Cardiac fibroblast (primary cell): ENCODE measurements around the gene LIN7B.

Experiments
- DNase-seq, 2 donors: peaks; one replicate each; pipeline versions ENCODE4 v3.0.0 to v3.0.0-alpha.2; 2010; ENCODE audit warnings: low read depth in 2 of 2
- H3K4me3 ChIP-seq, 2 donors: replicated peaks in 1 of 2; 1 replicate in 1 of 2; 2 replicates in 1 of 2; pipeline ENCODE4 v1.5.1; 2011; ENCODE audit warnings: low read depth in 2 of 2, low read length in 2 of 2, mild to moderate bottlenecking in 2 of 2, moderate library complexity in 1 of 2
- TF ChIP-seq, protein P1 (sequence below): IDR thresholded peaks from one replicate; pipeline ENCODE4 v1.5.1; 2011; ENCODE audit warnings: low read depth, mild to moderate bottlenecking, low read length, inconsistent platforms

LIN7B gene, protein sequence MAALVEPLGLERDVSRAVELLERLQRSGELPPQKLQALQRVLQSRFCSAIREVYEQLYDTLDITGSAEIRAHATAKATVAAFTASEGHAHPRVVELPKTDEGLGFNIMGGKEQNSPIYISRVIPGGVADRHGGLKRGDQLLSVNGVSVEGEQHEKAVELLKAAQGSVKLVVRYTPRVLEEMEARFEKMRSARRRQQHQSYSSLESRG

DNA sequence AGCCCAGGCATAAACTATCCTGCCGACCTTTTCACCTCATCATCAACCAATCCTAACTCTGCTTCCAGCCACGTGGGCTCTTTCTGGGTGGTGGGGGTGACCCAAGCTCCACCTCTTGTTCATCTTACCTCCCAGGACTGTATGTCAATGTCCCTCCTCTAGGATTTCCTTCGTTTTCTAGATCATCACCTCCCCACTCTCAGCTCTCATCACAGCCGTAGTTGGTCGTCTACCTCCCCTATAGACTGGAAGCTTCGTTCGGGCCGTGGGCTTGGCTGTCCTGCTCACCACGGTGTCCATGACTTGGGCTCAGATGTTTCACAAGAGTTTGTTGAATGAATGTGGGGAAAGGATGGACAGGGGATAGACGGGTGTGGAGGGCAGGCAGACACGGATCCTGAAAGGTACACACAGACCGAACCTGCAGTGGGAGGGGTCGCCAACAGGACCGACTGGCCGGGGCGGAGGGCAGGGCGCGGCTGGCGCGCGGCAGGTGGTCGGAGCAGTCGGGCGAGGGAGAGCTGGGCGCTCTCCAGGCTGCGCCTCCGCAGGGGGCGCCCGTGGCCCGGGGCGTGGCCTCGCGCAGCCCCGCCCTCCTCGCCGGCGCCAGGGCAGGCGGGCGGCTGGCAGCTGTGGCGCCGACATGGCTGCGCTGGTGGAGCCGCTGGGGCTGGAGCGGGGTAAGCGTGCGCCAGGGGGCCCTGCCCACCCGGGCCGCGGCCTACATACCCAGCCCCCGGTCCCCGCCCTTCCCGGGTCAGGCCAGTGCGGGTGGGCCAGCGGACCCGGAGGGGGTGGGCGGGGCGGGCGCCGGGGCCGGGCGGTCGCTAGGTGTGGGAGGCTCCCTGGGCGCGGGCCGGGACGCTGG lies at the start of gene LIN7B:
Gene LIN7B (plus strand): TSS at position 609 of the 868 bp plus-strand sequence. CDS start 35 bp downstream, at position 644.
- TF ChIP-seq, protein P1, sequence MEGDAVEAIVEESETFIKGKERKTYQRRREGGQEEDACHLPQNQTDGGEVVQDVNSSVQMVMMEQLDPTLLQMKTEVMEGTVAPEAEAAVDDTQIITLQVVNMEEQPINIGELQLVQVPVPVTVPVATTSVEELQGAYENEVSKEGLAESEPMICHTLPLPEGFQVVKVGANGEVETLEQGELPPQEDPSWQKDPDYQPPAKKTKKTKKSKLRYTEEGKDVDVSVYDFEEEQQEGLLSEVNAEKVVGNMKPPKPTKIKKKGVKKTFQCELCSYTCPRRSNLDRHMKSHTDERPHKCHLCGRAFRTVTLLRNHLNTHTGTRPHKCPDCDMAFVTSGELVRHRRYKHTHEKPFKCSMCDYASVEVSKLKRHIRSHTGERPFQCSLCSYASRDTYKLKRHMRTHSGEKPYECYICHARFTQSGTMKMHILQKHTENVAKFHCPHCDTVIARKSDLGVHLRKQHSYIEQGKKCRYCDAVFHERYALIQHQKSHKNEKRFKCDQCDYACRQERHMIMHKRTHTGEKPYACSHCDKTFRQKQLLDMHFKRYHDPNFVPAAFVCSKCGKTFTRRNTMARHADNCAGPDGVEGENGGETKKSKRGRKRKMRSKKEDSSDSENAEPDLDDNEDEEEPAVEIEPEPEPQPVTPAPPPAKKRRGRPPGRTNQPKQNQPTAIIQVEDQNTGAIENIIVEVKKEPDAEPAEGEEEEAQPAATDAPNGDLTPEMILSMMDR = no peak
- DNase-seq = peak; percentile 51 to 72
- peak within 1 kb of the TSS; percentile 73 to 75 for H3K4me3 ChIP-seq

DNA sequence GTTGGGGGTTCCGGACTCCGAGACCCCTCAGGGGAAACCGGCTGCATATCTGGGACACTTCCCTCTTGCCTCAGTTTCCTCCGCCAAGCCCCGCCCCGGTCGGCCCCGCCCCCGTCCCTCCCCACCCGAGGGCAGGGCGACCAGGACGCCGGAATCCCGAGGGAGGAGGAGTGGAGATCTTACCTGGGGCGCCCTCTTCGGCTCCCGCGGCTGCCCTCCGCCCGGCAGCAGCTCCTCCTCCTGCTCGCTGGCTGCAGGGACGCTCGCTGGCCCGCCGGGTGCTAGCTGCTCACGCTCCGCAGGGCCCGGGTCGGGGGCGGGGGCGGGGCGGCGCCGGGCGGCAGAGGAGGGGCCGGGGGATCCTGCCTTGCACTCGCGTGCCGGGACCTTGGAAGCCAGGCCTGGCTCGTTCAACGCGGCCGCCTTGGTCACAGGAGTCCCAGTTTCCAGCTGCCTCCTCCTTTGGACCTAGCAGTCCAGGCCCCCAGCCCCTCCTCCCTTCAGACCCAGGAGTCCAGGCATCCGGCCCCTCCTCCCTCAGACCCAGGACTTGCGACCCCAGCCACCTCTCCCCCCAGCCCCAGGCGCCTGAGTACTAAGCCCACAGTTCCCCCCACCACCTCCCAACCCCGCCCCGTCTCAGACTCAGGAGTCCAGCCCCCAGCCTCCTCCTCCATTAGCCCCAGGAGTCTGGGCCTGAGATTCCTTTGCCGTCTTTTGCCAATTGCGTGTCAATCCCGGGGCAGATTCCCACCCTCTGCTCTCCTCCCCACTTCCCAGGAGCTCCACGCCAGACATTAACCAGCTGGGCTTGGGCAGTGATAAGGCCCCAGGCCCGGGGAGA lies 49.2 kb upstream of the LIN7B start, which contains the start of gene NTF4:
Gene NTF4 (minus strand): TSS at position 51 of the 844 bp plus-strand sequence. CDS start 2,821 bp downstream, outside the sequence.
- TF ChIP-seq, protein P1 = no peak
- DNase-seq = peak in 1 of 2 donors; percentile 28
- peak within 1 kb of the TSS in 1 of 2 donors; percentile 15 for H3K4me3 ChIP-seq

DNA sequence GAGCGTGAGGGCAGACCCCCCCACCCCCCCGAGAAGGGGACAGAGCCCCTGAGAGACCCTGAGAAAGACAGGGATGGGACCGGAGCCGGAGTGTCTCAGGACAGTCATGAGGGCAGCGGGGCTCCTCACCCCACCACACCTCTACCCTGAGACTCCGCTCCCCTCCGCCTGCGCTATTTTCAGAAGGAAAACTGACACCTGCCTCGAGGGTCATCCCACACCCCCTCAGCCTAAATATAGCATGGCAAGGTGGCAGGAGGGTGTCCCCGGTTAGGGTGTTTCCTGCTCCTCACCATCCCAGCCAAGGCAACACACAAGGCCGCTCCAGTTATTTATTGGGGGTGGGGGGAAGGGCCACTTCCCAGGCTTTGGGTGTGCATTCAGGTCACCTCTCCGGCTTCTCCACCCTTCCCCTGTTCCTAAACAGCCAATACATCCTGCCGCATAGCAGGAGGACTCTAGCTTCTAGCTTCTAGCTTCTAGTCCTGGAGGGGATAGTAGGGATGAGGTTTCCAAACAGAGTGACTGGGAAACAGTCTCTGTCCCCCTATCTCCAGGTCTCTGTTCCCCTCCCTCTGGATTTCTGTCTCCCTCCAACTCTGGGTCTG lies 48.2 kb upstream of the LIN7B start:
- H3K4me3 ChIP-seq = no peak overlapping the region
- no peak for DNase-seq
- TF ChIP-seq, protein P1 = no peak

DNA sequence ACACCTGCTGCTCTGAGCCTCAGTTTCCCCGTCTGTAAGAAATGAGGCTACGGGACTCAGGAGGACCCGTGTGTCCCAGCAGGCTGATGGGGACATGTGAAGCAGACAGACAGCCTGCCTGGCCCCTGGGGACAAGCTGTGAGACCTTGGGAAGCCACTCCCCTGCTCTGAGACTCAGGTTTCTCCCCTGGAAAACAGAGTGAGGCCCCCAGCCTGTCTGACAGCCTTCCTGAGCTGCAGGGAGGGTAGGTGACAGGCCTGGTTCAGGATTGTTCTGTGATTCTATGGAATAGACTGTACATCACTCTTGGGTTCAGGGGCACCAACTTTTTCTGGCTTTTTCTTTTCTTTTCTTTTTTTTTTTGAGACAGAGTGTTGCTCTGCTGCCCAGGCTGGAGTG lies 46.6 kb upstream of the LIN7B start:
- no peak overlapping the region for H3K4me3 ChIP-seq
- TF ChIP-seq, protein P1 = no peak
- DNase-seq = no peak

DNA sequence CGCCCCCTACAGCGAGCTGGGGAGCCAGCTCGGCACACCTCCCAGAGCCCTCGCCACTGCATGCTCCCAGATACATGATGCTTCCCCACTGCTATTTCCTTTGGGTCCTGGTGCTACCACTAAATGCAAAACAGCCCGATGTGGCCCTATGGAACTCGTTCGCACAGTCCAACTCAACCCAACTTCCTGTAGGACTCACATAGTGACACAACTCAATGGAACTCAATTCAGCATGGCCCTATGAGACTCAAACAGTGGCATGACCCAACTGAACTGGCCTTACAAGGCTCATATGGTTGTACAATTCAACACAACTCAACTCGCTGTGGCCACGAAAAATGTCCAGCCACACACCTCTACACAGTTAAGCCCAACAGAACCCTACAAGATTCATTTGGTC lies 45.1 kb upstream of the LIN7B start:
- no peak overlapping the region for H3K4me3 ChIP-seq
- peak in 1 of 2 donors; percentile 60 for DNase-seq
- TF ChIP-seq, protein P1 = no peak

DNA sequence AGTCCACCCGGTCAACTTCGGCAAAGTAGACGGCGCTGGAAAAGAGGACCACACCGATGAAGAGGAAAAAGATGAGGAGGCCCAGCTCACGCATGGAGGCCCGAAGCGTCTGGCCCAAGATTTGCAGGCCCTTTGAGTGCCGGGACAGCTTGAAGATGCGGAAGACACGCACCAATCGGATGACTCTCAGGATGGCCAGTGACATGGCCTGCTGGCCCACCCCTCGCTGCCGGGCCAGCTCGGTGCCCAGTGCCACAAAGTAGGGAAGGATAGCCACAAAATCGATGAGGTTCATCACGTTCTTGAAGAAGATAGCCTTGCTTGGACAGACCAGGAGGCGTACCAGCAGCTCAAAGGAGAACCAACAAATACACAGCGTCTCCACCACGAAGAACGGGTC lies 43.8 kb upstream of the LIN7B start:
- no peak overlapping the region for H3K4me3 ChIP-seq
- DNase-seq = no peak
- TF ChIP-seq, protein P1 = no peak
